Spleen (tissue), 7 donors: ENCODE measurements around the gene RAB11FIP4.

Experiments
- CTCF ChIP-seq, 11 experiments: fragments of 200-600 bp in 7 of 11; fragments of 450-650 bp in 4 of 11; sonication (generic) in 4 of 11; IDR thresholded peaks in 8 of 11; conservative IDR thresholded peaks in 3 of 11; 1 replicate in 7 of 11; 2 replicates in 4 of 11; pipeline versions ENCODE4 v1.4.0 to v1.8.0; 2016 to 2021; ENCODE audit warnings: antibody characterized with exemption in 11 of 11, inconsistent platforms in 4 of 11, mild to moderate bottlenecking in 1 of 11
- POLR2AphosphoS5 ChIP-seq, 3 donors: sonication (generic); formaldehyde crosslinking; IDR thresholded peaks; one replicate each; pipeline ENCODE4 v1.5.1; 2017; ENCODE audit warnings: antibody characterized with exemption in 3 of 3
- donor health status: DM: no; HTN: no; CAD: no; lungs with moderate emphysema.
- donor health status: DM: no; HTN: no; CAD: no.
- donor health status: DM: no; HTN: no; CAD: no.

- TF ChIP-seq CTCF (IDR thresholded peaks at IDR 0.05 in 8 of 11, conservative IDR thresholded peaks at IDR 0.05 in 3 of 11), result no peak
- no peak for TF ChIP-seq POLR2AphosphoS5 (IDR thresholded peaks at IDR 0.05)
Observed at GRCh38 chr17:31431098-31431851, 39.8 kb downstream of the RAB11FIP4 start.
